ENCODE measurements around the gene LITAF. TPM values are rescaled to one million over a fixed set of nuclear protein-coding genes. Genes with fewer than 3 reads are reported as not detected.
A peak's percentile ranks its signal among the peaks of the same experiment; 100 is the strongest.

LITAF gene
- total RNA-seq, 2 donors from 2014 or later, result 36.6 to 62.9 TPM

- H3K4me3 ChIP-seq (ENCODE audit: low read length), result no peak overlapping the region
- no peak for DNase-seq
- no peak overlapping the region for H3K4me3 Mint-ChIP-seq
- H3K4me1 ChIP-seq (ENCODE audit: control insufficient read depth, insufficient read depth, low read length), result peaks cover 7% of the 10 kb centered on the region
- H3K9me3 Mint-ChIP-seq, result no peaks in the 10 kb centered on the region
- 89 to 90% methylated on average over 2 to 3 of the region's 3 CpGs for WGBS, 2 experiments (ENCODE audit: insufficient coverage in 1 of 2, insufficient read length in 1 of 2)
- no peaks in the 10 kb centered on the region for H3K27me3 ChIP-seq (ENCODE audit: control insufficient read depth, insufficient read depth, low read length, poor library complexity, severe bottlenecking)
- no peak overlapping the region for H3K27ac Mint-ChIP-seq
- H3K27ac ChIP-seq (ENCODE audit: low read depth, low read length), result no peak overlapping the region
- TF ChIP-seq CTCF (conservative IDR thresholded peaks at IDR 0.05), result no peak
- H3K36me3 Mint-ChIP-seq (ENCODE audit: low read depth), result no peaks in the 10 kb centered on the region
- H3K4me1 Mint-ChIP-seq, result peaks cover 8% of the 10 kb centered on the region
- H3K36me3 ChIP-seq (ENCODE audit: control insufficient read depth, insufficient read depth, low read length), result no peaks in the 10 kb centered on the region
- H3K9ac ChIP-seq (ENCODE audit: extremely low read depth, low read length, poor library complexity, severe bottlenecking), result no peak overlapping the region
- no peaks in the 10 kb centered on the region for H3K9me3 ChIP-seq (ENCODE audit: control insufficient read depth, low read length)
- peaks cover 3% of the 10 kb centered on the region for H3K27me3 Mint-ChIP-seq (ENCODE audit: insufficient read depth)
These were observed 46.4 kb upstream of the LITAF start for GRCh38 chr16:11633113-11633512.

- Mint-ChIP-seq H3K4me1 (peaks cover 8% of the 10 kb centered on the region), H3K4me3 (no peak overlapping the region), H3K36me3 (ENCODE audit: low read depth) (no peaks in the 10 kb centered on the region), H3K27ac (no peak overlapping the region), H3K9me3 (no peaks in the 10 kb centered on the region), H3K27me3 (ENCODE audit: insufficient read depth) (peaks cover 3% of the 10 kb centered on the region)
- Histone ChIP-seq H3K27me3 (ENCODE audit: control insufficient read depth, insufficient read depth, low read length, poor library complexity, severe bottlenecking) (no peaks in the 10 kb centered on the region), H3K9me3 (ENCODE audit: control insufficient read depth, low read length) (no peaks in the 10 kb centered on the region), H3K27ac (ENCODE audit: low read depth, low read length) (peak overlapping the region; percentile 44), H3K4me1 (ENCODE audit: control insufficient read depth, insufficient read depth, low read length) (peaks cover 7% of the 10 kb centered on the region), H3K36me3 (ENCODE audit: control insufficient read depth, insufficient read depth, low read length) (no peaks in the 10 kb centered on the region), H3K9ac (ENCODE audit: extremely low read depth, low read length, poor library complexity, severe bottlenecking) (no peak overlapping the region), H3K4me3 (ENCODE audit: low read length) (no peak overlapping the region)
- 66 to 80% methylated on average over 13 to 15 of the region's 15 CpGs for WGBS, 2 experiments (ENCODE audit: insufficient coverage in 1 of 2, insufficient read length in 1 of 2)
- DNase-seq, result peak; percentile 57
- no peak for TF ChIP-seq CTCF (conservative IDR thresholded peaks at IDR 0.05)
These were observed 45.8 kb upstream of the LITAF start for GRCh38 chr16:11632455-11632939.

- peaks cover 3% of the 10 kb centered on the region for H3K27me3 Mint-ChIP-seq (ENCODE audit: insufficient read depth)
- no peak for TF ChIP-seq CTCF (conservative IDR thresholded peaks at IDR 0.05)
- no peak overlapping the region for H3K4me3 ChIP-seq (ENCODE audit: low read length)
- no peak overlapping the region for H3K4me3 Mint-ChIP-seq
- no peaks in the 10 kb centered on the region for H3K9me3 ChIP-seq (ENCODE audit: control insufficient read depth, low read length)
- H3K9ac ChIP-seq (ENCODE audit: extremely low read depth, low read length, poor library complexity, severe bottlenecking), result no peak overlapping the region
- H3K36me3 ChIP-seq (ENCODE audit: control insufficient read depth, insufficient read depth, low read length), result no peaks in the 10 kb centered on the region
- H3K4me1 ChIP-seq (ENCODE audit: control insufficient read depth, insufficient read depth, low read length), result peaks cover 7% of the 10 kb centered on the region
- H3K36me3 Mint-ChIP-seq (ENCODE audit: low read depth), result no peaks in the 10 kb centered on the region
- H3K27ac Mint-ChIP-seq, result no peak overlapping the region
- H3K27me3 ChIP-seq (ENCODE audit: control insufficient read depth, insufficient read depth, low read length, poor library complexity, severe bottlenecking), result no peaks in the 10 kb centered on the region
- no peak for DNase-seq
- no peak overlapping the region for H3K27ac ChIP-seq (ENCODE audit: low read depth, low read length)
- 89 to 96% methylated on average over 4 to 7 of the region's 7 CpGs for WGBS, 2 experiments (ENCODE audit: insufficient coverage in 1 of 2, insufficient read length in 1 of 2)
- H3K4me1 Mint-ChIP-seq, result peaks cover 8% of the 10 kb centered on the region
- H3K9me3 Mint-ChIP-seq, result no peaks in the 10 kb centered on the region
These were observed 44.5 kb upstream of the LITAF start for GRCh38 chr16:11631214-11631613.
